ENCODE results near the gene ZNF334.

The ZNF334 gene

GRCh38 chr20:46553926-46554325, 40.6 kb upstream of the ZNF334 start:
- no CpG with 5 or more reads among the region's 3 CpGs for WGBS (ENCODE audit: insufficient coverage, insufficient read length)
- no peak for DNase-seq (ENCODE audit: low read depth, low spot score)
- Histone ChIP-seq H3K27me3 (ENCODE audit: control insufficient read depth, insufficient read depth, low read length) (no peaks in the 10 kb centered on the region), H3K36me3 (ENCODE audit: control insufficient read depth, insufficient read depth, low read length) (no peaks in the 10 kb centered on the region), H3K4me3 (ENCODE audit: low read length) (no peak overlapping the region), H3K4me1 (ENCODE audit: control insufficient read depth, insufficient read depth, low read length) (peaks cover 8% of the 10 kb centered on the region; the same call in 1 of the 2 replicates), H3K9me3 (ENCODE audit: control insufficient read depth, insufficient read depth, low read length) (no peaks in the 10 kb centered on the region), H3K27ac (ENCODE audit: low read length) (no peak overlapping the region)

GRCh38 chr20:46552460-46553420, 39.4 kb upstream of the ZNF334 start:
- Histone ChIP-seq H3K9me3 (ENCODE audit: control insufficient read depth, insufficient read depth, low read length) (no peaks in the 10 kb centered on the region), H3K4me1 (ENCODE audit: control insufficient read depth, insufficient read depth, low read length) (peaks cover 8% of the 10 kb centered on the region; the same call in 1 of the 2 replicates), H3K27ac (ENCODE audit: low read length) (no peak overlapping the region), H3K36me3 (ENCODE audit: control insufficient read depth, insufficient read depth, low read length) (no peaks in the 10 kb centered on the region), H3K27me3 (ENCODE audit: control insufficient read depth, insufficient read depth, low read length) (no peaks in the 10 kb centered on the region), H3K4me3 (ENCODE audit: low read length) (no peak overlapping the region)
- no peak for DNase-seq (ENCODE audit: low read depth, low spot score)
- WGBS (ENCODE audit: insufficient coverage, insufficient read length): no CpG with 5 or more reads among the region's 4 CpGs

GRCh38 chr20:46551522-46552381, 38.4 kb upstream of the ZNF334 start:
- no peaks in the 10 kb centered on the region for H3K36me3 ChIP-seq (ENCODE audit: control insufficient read depth, insufficient read depth, low read length)
- peaks cover 8% of the 10 kb centered on the region; the same call in 1 of the 2 replicates for H3K4me1 ChIP-seq (ENCODE audit: control insufficient read depth, insufficient read depth, low read length)
- no peaks in the 10 kb centered on the region for H3K9me3 ChIP-seq (ENCODE audit: control insufficient read depth, insufficient read depth, low read length)
- H3K27ac ChIP-seq (ENCODE audit: low read length): no peak overlapping the region
- no CpG with 5 or more reads among the region's 12 CpGs for WGBS (ENCODE audit: insufficient coverage, insufficient read length)
- no peak for DNase-seq (ENCODE audit: low read depth, low spot score)
- no peak overlapping the region for H3K4me3 ChIP-seq (ENCODE audit: low read length)
- no peaks in the 10 kb centered on the region for H3K27me3 ChIP-seq (ENCODE audit: control insufficient read depth, insufficient read depth, low read length)

- WGBS (ENCODE audit: insufficient coverage, insufficient read length): no CpG with 5 or more reads among the region's 9 CpGs
- Histone ChIP-seq H3K27me3 (ENCODE audit: control insufficient read depth, insufficient read depth, low read length) (no peaks in the 10 kb centered on the region), H3K4me1 (ENCODE audit: control insufficient read depth, insufficient read depth, low read length) (peaks cover 8% of the 10 kb centered on the region; the same call in 1 of the 2 replicates), H3K36me3 (ENCODE audit: control insufficient read depth, insufficient read depth, low read length) (no peaks in the 10 kb centered on the region; the same call in 1 of the 2 replicates), H3K27ac (ENCODE audit: low read length) (no peak within 1 kb of the TSS), H3K4me3 (ENCODE audit: low read length) (no peak within 1 kb of the TSS), H3K9me3 (ENCODE audit: control insufficient read depth, insufficient read depth, low read length) (no peaks in the 10 kb centered on the region)
- DNase-seq (ENCODE audit: low read depth, low spot score): no peak
Measured at GRCh38 chr20:46550461-46550860, 37.1 kb upstream of the ZNF334 start, which contains the start of gene OCSTAMP. OCSTAMP (minus strand) TSS chr20:46550654; CDS start chr20:46550560, 94 bp downstream.

- H3K27ac ChIP-seq (ENCODE audit: low read length): no peak overlapping the region
- no peak for DNase-seq (ENCODE audit: low read depth, low spot score)
- WGBS (ENCODE audit: insufficient coverage, insufficient read length): no CpG with 5 or more reads among the region's 4 CpGs
- no peak overlapping the region for H3K4me3 ChIP-seq (ENCODE audit: low read length)
- no peaks in the 10 kb centered on the region for H3K27me3 ChIP-seq (ENCODE audit: control insufficient read depth, insufficient read depth, low read length)
- H3K9me3 ChIP-seq (ENCODE audit: control insufficient read depth, insufficient read depth, low read length): no peaks in the 10 kb centered on the region
- H3K36me3 ChIP-seq (ENCODE audit: control insufficient read depth, insufficient read depth, low read length): no peaks in the 10 kb centered on the region; the same call in 1 of the 2 replicates
- H3K4me1 ChIP-seq (ENCODE audit: control insufficient read depth, insufficient read depth, low read length): peaks cover 8% of the 10 kb centered on the region
Measured at GRCh38 chr20:46549188-46549972, 36.0 kb upstream of the ZNF334 start.

- H3K9me3 ChIP-seq (ENCODE audit: control insufficient read depth, insufficient read depth, low read length): no peaks in the 10 kb centered on the region
- no peaks in the 10 kb centered on the region; the same call in 1 of the 2 replicates for H3K36me3 ChIP-seq (ENCODE audit: control insufficient read depth, insufficient read depth, low read length)
- peaks cover 8% of the 10 kb centered on the region for H3K4me1 ChIP-seq (ENCODE audit: control insufficient read depth, insufficient read depth, low read length)
- no peak for DNase-seq (ENCODE audit: low read depth, low spot score)
- H3K27me3 ChIP-seq (ENCODE audit: control insufficient read depth, insufficient read depth, low read length): no peaks in the 10 kb centered on the region
- no peak overlapping the region for H3K27ac ChIP-seq (ENCODE audit: low read length)
- WGBS (ENCODE audit: insufficient coverage, insufficient read length): no CpG with 5 or more reads among the region's 5 CpGs
- no peak overlapping the region for H3K4me3 ChIP-seq (ENCODE audit: low read length)
Measured at GRCh38 chr20:46548688-46549087, 35.3 kb upstream of the ZNF334 start.

- no peaks in the 10 kb centered on the region for H3K9me3 ChIP-seq (ENCODE audit: control insufficient read depth, insufficient read depth, low read length)
- no CpG with 5 or more reads among the region's 6 CpGs for WGBS (ENCODE audit: insufficient coverage, insufficient read length)
- H3K4me1 ChIP-seq (ENCODE audit: control insufficient read depth, insufficient read depth, low read length): peaks cover 8% of the 10 kb centered on the region
- no peak overlapping the region for H3K4me3 ChIP-seq (ENCODE audit: low read length)
- DNase-seq (ENCODE audit: low read depth, low spot score): no peak
- H3K27me3 ChIP-seq (ENCODE audit: control insufficient read depth, insufficient read depth, low read length): no peaks in the 10 kb centered on the region
- H3K27ac ChIP-seq (ENCODE audit: low read length): no peak overlapping the region
- H3K36me3 ChIP-seq (ENCODE audit: control insufficient read depth, insufficient read depth, low read length): no peaks in the 10 kb centered on the region; the same call in 1 of the 2 replicates
Measured at GRCh38 chr20:46547995-46548394, 34.6 kb upstream of the ZNF334 start.

GRCh38 chr20:46546936-46547335, 33.6 kb upstream of the ZNF334 start:
- H3K36me3 ChIP-seq (ENCODE audit: control insufficient read depth, insufficient read depth, low read length): no peaks in the 10 kb centered on the region; the same call in 1 of the 2 replicates
- H3K4me1 ChIP-seq (ENCODE audit: control insufficient read depth, insufficient read depth, low read length): peaks cover 6% of the 10 kb centered on the region
- no peak for DNase-seq (ENCODE audit: low read depth, low spot score)
- WGBS (ENCODE audit: insufficient coverage, insufficient read length): no CpG with 5 or more reads among the region's 6 CpGs
- no peaks in the 10 kb centered on the region for H3K9me3 ChIP-seq (ENCODE audit: control insufficient read depth, insufficient read depth, low read length)
- H3K27me3 ChIP-seq (ENCODE audit: control insufficient read depth, insufficient read depth, low read length): no peaks in the 10 kb centered on the region
- no peak overlapping the region for H3K27ac ChIP-seq (ENCODE audit: low read length)
- no peak overlapping the region for H3K4me3 ChIP-seq (ENCODE audit: low read length)

GRCh38 chr20:46546298-46546697, 32.9 kb upstream of the ZNF334 start:
- Histone ChIP-seq H3K4me1 (ENCODE audit: control insufficient read depth, insufficient read depth, low read length) (peaks cover 2% of the 10 kb centered on the region), H3K4me3 (ENCODE audit: low read length) (no peak overlapping the region), H3K36me3 (ENCODE audit: control insufficient read depth, insufficient read depth, low read length) (no peaks in the 10 kb centered on the region; the same call in 1 of the 2 replicates), H3K9me3 (ENCODE audit: control insufficient read depth, insufficient read depth, low read length) (no peaks in the 10 kb centered on the region), H3K27ac (ENCODE audit: low read length) (no peak overlapping the region), H3K27me3 (ENCODE audit: control insufficient read depth, insufficient read depth, low read length) (no peaks in the 10 kb centered on the region)
- WGBS (ENCODE audit: insufficient coverage, insufficient read length): no CpG with 5 or more reads among the region's 3 CpGs
- DNase-seq (ENCODE audit: low read depth, low spot score): no peak
